Loucy (cell line): ENCODE measurements around the gene SCAMP4.

ENCODE experiments used
- H2AFZ ChIP-seq: fragments of 200-600 bp; sonication (generic); 2 replicates; pipeline ENCODE4 v1.6.0; 2016; ENCODE audit warnings: antibody characterized with exemption, mild to moderate bottlenecking, low read length, moderate library complexity
- H3F3A ChIP-seq: fragments of 200-600 bp; 2 replicates; pipeline ENCODE4 v1.6.0; 2016; ENCODE audit warnings: antibody characterized with exemption, low read depth, mild to moderate bottlenecking
- H3K27me3 ChIP-seq: fragments of 200-600 bp; sonication (generic); 2 replicates; pipeline ENCODE4 v1.6.1; 2014; ENCODE audit warnings: low read length, mild to moderate bottlenecking; ENCODE audit not compliant: insufficient read depth, poor library complexity, severe bottlenecking
- H3K36me3 ChIP-seq: fragments of 200-600 bp; sonication (generic); 2 replicates; pipeline ENCODE4 v1.6.1; 2016; ENCODE audit warnings: low read length; ENCODE audit not compliant: insufficient read depth
- H3K4me1 ChIP-seq: fragments of 200-600 bp; sonication (generic); 2 replicates; pipeline ENCODE4 v1.5.1; 2014; ENCODE audit warnings: low read length, mild to moderate bottlenecking; ENCODE audit not compliant: insufficient read depth, poor library complexity, severe bottlenecking
- H3K4me2 ChIP-seq: fragments of 200-600 bp; sonication (generic); 2 replicates; pipeline ENCODE4 v1.6.0; 2014; ENCODE audit warnings: antibody characterized with exemption, low read length, low read depth, mild to moderate bottlenecking; ENCODE audit not compliant: poor library complexity, severe bottlenecking
- H3K4me3 ChIP-seq: fragments of 200-600 bp; sonication (generic); 2 replicates; pipeline ENCODE4 v1.5.1; 2014; ENCODE audit warnings: low read length, mild to moderate bottlenecking, mixed read lengths; ENCODE audit not compliant: poor library complexity, severe bottlenecking
- H3K79me2 ChIP-seq: fragments of 200-600 bp; sonication (generic); 2 replicates; pipeline ENCODE4 v1.6.1; 2014; ENCODE audit warnings: low read length; ENCODE audit not compliant: insufficient read depth
- H3K9ac ChIP-seq: fragments of 200-600 bp; sonication (generic); 2 replicates; pipeline ENCODE4 v1.6.0; 2014; ENCODE audit warnings: mild to moderate bottlenecking, low read depth, low read length, moderate library complexity; ENCODE audit not compliant: poor library complexity, severe bottlenecking
- H3K9me2 ChIP-seq: fragments of 200-600 bp; sonication (generic); replicated peaks from 2 replicates; pipeline ENCODE4 v1.6.1; 2016; ENCODE audit warnings: low read depth, low read length, mixed read lengths
- H3K9me3 ChIP-seq: fragments of 200-600 bp; sonication (generic); 2 replicates; pipeline ENCODE4 v1.6.1; 2014; ENCODE audit warnings: mild to moderate bottlenecking, antibody characterized with exemption, low read length, low read depth; ENCODE audit not compliant: insufficient read depth
- H4K20me1 ChIP-seq: fragments of 200-600 bp; sonication (generic); 2 replicates; pipeline ENCODE4 v1.6.0; 2014; ENCODE audit warnings: antibody characterized with exemption, low read length, mild to moderate bottlenecking; ENCODE audit not compliant: insufficient read depth, poor library complexity, severe bottlenecking
- CTCF ChIP-seq: fragments of 200-600 bp; sonication (generic); conservative IDR thresholded peaks from 2 replicates; pipeline ENCODE4 v1.5.1; 2014; ENCODE audit warnings: mild to moderate bottlenecking, antibody characterized with exemption, low read length
- EZH2phosphoT487 ChIP-seq: fragments of 200-600 bp; IDR thresholded peaks from 2 replicates; pipeline ENCODE4 v1.6.1; 2018; ENCODE audit warnings: antibody characterized with exemption, mild to moderate bottlenecking, moderate library complexity, borderline replicate concordance

SCAMP4 gene

GRCh38 chr19:1905110-1905862 is at the start of gene SCAMP4, which contains the start of gene ADAT3:
Gene SCAMP4 (plus strand): TSS chr19:1905399. CDS start chr19:1915020, 9,621 bp downstream.
Gene ADAT3 (plus strand): TSS chr19:1905399. CDS start chr19:1912048, 6,649 bp downstream.
- Histone ChIP-seq H3K9me3 (no peaks in the 10 kb centered on the region), H3K27me3 (no peaks in the 10 kb centered on the region), H4K20me1 (peaks cover 10% of the 10 kb centered on the region), H3K9ac (peak within 1 kb of the TSS; percentile 71), H2AFZ (peak within 1 kb of the TSS; percentile 92), H3K4me1 (peaks cover 4% of the 10 kb centered on the region), H3K79me2 (peaks cover 43% of the 10 kb centered on the region), H3K36me3 (no peaks in the 10 kb centered on the region), H3K4me2 (peak within 1 kb of the TSS; percentile 84), H3K9me2 (no peaks in the 10 kb centered on the region), H3K4me3 (peak within 1 kb of the TSS; percentile 93), H3F3A (no peaks in the 10 kb centered on the region)
- TF ChIP-seq CTCF, result no peak

DNA sequence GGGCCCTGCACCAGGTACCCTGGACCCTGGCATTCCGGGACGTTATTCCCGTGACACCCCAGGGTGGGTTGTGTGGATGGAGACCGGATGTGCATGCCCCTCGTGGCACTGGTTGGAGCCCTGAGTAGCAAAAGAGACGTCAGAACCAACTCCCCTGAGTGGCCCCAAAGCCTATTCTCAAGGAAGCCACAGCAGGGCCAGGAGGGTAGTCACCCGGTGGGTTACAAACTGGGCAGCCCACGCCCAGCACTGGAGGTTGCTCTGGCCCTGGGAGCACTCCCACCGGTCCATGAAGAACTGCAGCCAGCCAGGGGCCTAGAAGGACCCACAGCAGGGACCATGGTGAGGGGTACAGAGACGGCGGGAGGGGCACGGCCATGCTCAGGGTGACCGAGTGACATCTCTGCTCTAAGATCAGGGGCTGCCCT is 49.4 kb upstream of the SCAMP4 start:
- H3K4me1 ChIP-seq, result peaks cover 32% of the 10 kb centered on the region
- no peak for TF ChIP-seq EZH2phosphoT487
- TF ChIP-seq CTCF, result no peak
- H3K9me2 ChIP-seq, result no peaks in the 10 kb centered on the region
- H3F3A ChIP-seq, result no peaks in the 10 kb centered on the region
- peak overlapping the region; percentile 61 for H3K4me2 ChIP-seq
- no peaks in the 10 kb centered on the region for H3K27me3 ChIP-seq
- peaks cover 50% of the 10 kb centered on the region for H4K20me1 ChIP-seq
- H3K79me2 ChIP-seq, result peaks cover 74% of the 10 kb centered on the region
- peak overlapping the region; percentile 46 for H3K9ac ChIP-seq
- no peaks in the 10 kb centered on the region for H3K36me3 ChIP-seq
- peak overlapping the region; percentile 37 for H3K4me3 ChIP-seq
- no peak overlapping the region for H2AFZ ChIP-seq
- H3K9me3 ChIP-seq, result no peaks in the 10 kb centered on the region

GRCh38 chr19:1856345-1856697 is 48.9 kb upstream of the SCAMP4 start:
- Histone ChIP-seq H3K4me1 (peaks cover 37% of the 10 kb centered on the region), H4K20me1 (peaks cover 55% of the 10 kb centered on the region), H3K36me3 (no peaks in the 10 kb centered on the region), H3K9ac (no peak overlapping the region), H3K27me3 (no peaks in the 10 kb centered on the region), H3K9me2 (no peaks in the 10 kb centered on the region), H3K79me2 (peaks cover 79% of the 10 kb centered on the region), H3K9me3 (no peaks in the 10 kb centered on the region), H2AFZ (no peak overlapping the region), H3F3A (no peaks in the 10 kb centered on the region), H3K4me2 (no peak overlapping the region), H3K4me3 (no peak overlapping the region)
- no peak for TF ChIP-seq EZH2phosphoT487
- TF ChIP-seq CTCF, result no peak
